CD4-positive, CD25-positive, alpha-beta regulatory T cell (primary cell): ENCODE measurements around the gene ZNF497. TPM values are rescaled to one million over a fixed set of nuclear protein-coding genes. Genes with fewer than 3 reads are reported as not detected.
A peak's percentile ranks its signal among the peaks of the same experiment; 100 is the strongest.

ENCODE experiments used
- ATAC-seq, 2 donors: fragments of 150-1000 bp; cut with Tn5 transposase; one replicate each; pipeline ENCODE4 v1.10.0; 2021; ENCODE audit warnings: low read depth in 2 of 2, moderate number of reproducible peaks in 2 of 2, moderate library complexity in 1 of 2
- DNase-seq, 3 donors: peaks; one replicate each; pipeline versions ENCODE4 v3.0.0 to v3.0.0-alpha.2; 2012 to 2022; ENCODE audit warnings: mixed read lengths in 1 of 3
- H3K27ac ChIP-seq: one replicate; pipeline ENCODE4 v1.7.0; 2013; ENCODE audit warnings: mild to moderate bottlenecking, low read length; ENCODE audit not compliant: insufficient read depth, poor library complexity, severe bottlenecking
- H3K27me3 ChIP-seq: one replicate; pipeline ENCODE4 v1.7.0; 2013; ENCODE audit warnings: low read length; ENCODE audit not compliant: control insufficient read depth, insufficient read depth
- H3K36me3 ChIP-seq: one replicate; pipeline ENCODE4 v1.7.0; 2013; ENCODE audit warnings: mild to moderate bottlenecking, low read length, moderate library complexity; ENCODE audit not compliant: control insufficient read depth, insufficient read depth
- H3K4me1 ChIP-seq: 2 replicates; pipeline ENCODE4 v1.7.0; 2013; ENCODE audit warnings: mild to moderate bottlenecking, low read length; ENCODE audit not compliant: insufficient read depth, control insufficient read depth, poor library complexity, severe bottlenecking
- H3K4me3 ChIP-seq: one replicate; pipeline ENCODE4 v1.7.0; 2013; ENCODE audit warnings: low read depth, mild to moderate bottlenecking, low read length, moderate library complexity
- H3K9me3 ChIP-seq, 2 experiments: 1 replicate in 1 of 2; 2 replicates in 1 of 2; pipeline ENCODE4 v1.7.0; 2013; ENCODE audit warnings: low read length in 2 of 2, mild to moderate bottlenecking in 1 of 2, moderate library complexity in 1 of 2; ENCODE audit not compliant: control insufficient read depth in 2 of 2
- H3K27ac Mint-ChIP-seq, 3 donors: one replicate each; pipeline ENCODE4 v1.8.0; 2020 to 2022; ENCODE audit warnings: mild to moderate bottlenecking in 3 of 3, mixed read lengths in 3 of 3, moderate library complexity in 2 of 3
- H3K27me3 Mint-ChIP-seq: one replicate; pipeline ENCODE4 v1.8.0; 2022; ENCODE audit warnings: mild to moderate bottlenecking, mixed read lengths
- H3K36me3 Mint-ChIP-seq: one replicate; pipeline ENCODE4 v1.8.0; 2020; ENCODE audit warnings: mixed read lengths
- H3K4me1 Mint-ChIP-seq, 4 donors: one replicate each; pipeline ENCODE4 v1.8.0; 2020 to 2022; ENCODE audit warnings: mixed read lengths in 4 of 4, mild to moderate bottlenecking in 1 of 4
- H3K4me3 Mint-ChIP-seq, 4 donors: one replicate each; pipeline ENCODE4 v1.8.0; 2020 to 2022; ENCODE audit warnings: mild to moderate bottlenecking in 4 of 4, mixed read lengths in 4 of 4, moderate library complexity in 3 of 4
- H3K9me3 Mint-ChIP-seq, 7 donors: one replicate each; pipeline ENCODE4 v1.8.0; 2020 to 2022; ENCODE audit warnings: mixed read lengths in 7 of 7, mild to moderate bottlenecking in 3 of 7, moderate library complexity in 2 of 7
- polyA plus RNA-seq, 4 donors: library from polyadenylated mRNA; unstranded; fragments of 300-500 nt; fragmentation: Illumina TruSeq; gene quantifications; one replicate each; pipeline ENCODE4 v1.2.3, GENCODE V29; 2021
- total RNA-seq: library from RNA; stranded (reverse); gene quantifications from one replicate; pipeline ENCODE4 v1.2.3, GENCODE V29; 2022

The ZNF497 gene
- total and polyA plus RNA-seq, 5 donors from 2014 or later, result 0.27 to 0.79 (median 0.38) TPM

- Histone ChIP-seq H3K4me3 (peak overlapping the region; percentile 93), H3K4me1 (peaks cover 15% of the 10 kb centered on the region), H3K36me3 (peaks cover 36% of the 10 kb centered on the region), H3K27me3 (no peaks in the 10 kb centered on the region), H3K27ac (peak overlapping the region; percentile 92), H3K9me3 (peaks cover 4 to 10% of the 10 kb centered on the region in 2 experiments)
- H3K27ac Mint-ChIP-seq, result peak overlapping the region; percentile 100
- ATAC-seq (no peak), DNase-seq (no peak)
- H3K36me3 Mint-ChIP-seq, result peaks cover 36% of the 10 kb centered on the region
- H3K9me3 Mint-ChIP-seq, result peaks cover 0 to 14% (median 0%) of the 10 kb centered on the region in 7 donors
- no peaks in the 10 kb centered on the region for H3K27me3 Mint-ChIP-seq
- H3K4me1 Mint-ChIP-seq, result peaks cover 8 to 58% (median 33%) of the 10 kb centered on the region in 4 donors
- peak overlapping the region; percentile 95 to 100 (median 98) for H3K4me3 Mint-ChIP-seq
Measured at GRCh38 chr19:58304748-58305064, 57.8 kb downstream of the ZNF497 start.

Other genes starting within 250 kb of the ZNF497 start
- 9.2 TPM for gene ZNF329, start 212.0 kb downstream of the ZNF497 start, total RNA-seq
- gene ZNF329, start 212.0 kb downstream of the ZNF497 start, polyA plus RNA-seq, result 1 to 10 TPM; 2.9 to 9.4 (median 4.8) TPM
- gene ZNF274, start 179.7 kb downstream of the ZNF497 start, total RNA-seq, result 32.8 TPM
- 10 to 100 TPM; 31.8 to 45.1 (median 38.2) TPM for gene ZNF274, start 179.7 kb downstream of the ZNF497 start, polyA plus RNA-seq
- gene ZNF544, start 133.8 kb downstream of the ZNF497 start, total RNA-seq, result 11.6 TPM
- 10 to 100 TPM; 16.2 to 20.8 (median 19.2) TPM for gene ZNF544, start 133.8 kb downstream of the ZNF497 start, polyA plus RNA-seq
- 6.7 TPM for gene ZNF8, start 83.8 kb downstream of the ZNF497 start, total RNA-seq
- under 1 TPM; 0.33 to 0.87 (median 0.61) TPM for gene ZNF8, start 83.8 kb downstream of the ZNF497 start, polyA plus RNA-seq
- gene ERVK3-1, start 57.4 kb downstream of the ZNF497 start, total RNA-seq, result 117 TPM
- 10 to 100 TPM; 65.9 to 85.8 (median 77.4) TPM for gene ERVK3-1, start 57.4 kb downstream of the ZNF497 start, polyA plus RNA-seq
- 2.1 TPM for gene ZSCAN22, start 35.8 kb downstream of the ZNF497 start, total RNA-seq
- gene ZSCAN22, start 35.8 kb downstream of the ZNF497 start, polyA plus RNA-seq, result 1 to 10 TPM in 2 of 4 donors, under 1 TPM in 2; 0.31 to 2.6 (median 1.3) TPM
- gene A1BG, start 9.3 kb downstream of the ZNF497 start, total RNA-seq, result 11.8 TPM
- 10 to 100 TPM; 32.0 to 53.7 (median 39.8) TPM for gene A1BG, start 9.3 kb downstream of the ZNF497 start, polyA plus RNA-seq
- 1.1 TPM for gene ZNF837, start 18.3 kb upstream of the ZNF497 start, total RNA-seq
- gene ZNF837, start 18.3 kb upstream of the ZNF497 start, polyA plus RNA-seq, result 1 to 10 TPM; 2.5 to 7.7 (median 4.6) TPM
- gene RPS5, start 24.5 kb upstream of the ZNF497 start, total RNA-seq, result 747 TPM
- gene RPS5, start 24.5 kb upstream of the ZNF497 start, polyA plus RNA-seq, result 1,000 to 10,000 TPM in 3 of 4 donors, 100 to 1,000 TPM in 1; 916 to 1,786 (median 1,426) TPM
- 0.39 TPM for gene RNF225, start 32.9 kb upstream of the ZNF497 start, total RNA-seq
- gene RNF225, start 32.9 kb upstream of the ZNF497 start, polyA plus RNA-seq, result not detected
- gene ZNF584, start 45.9 kb upstream of the ZNF497 start, total RNA-seq, result 1.7 TPM
- gene ZNF584, start 45.9 kb upstream of the ZNF497 start, polyA plus RNA-seq, result 1 to 10 TPM; 5.4 to 8.8 (median 5.8) TPM
- gene ZNF132, start 77.4 kb upstream of the ZNF497 start, total RNA-seq, result 1.2 TPM
- 1 to 10 TPM in 1 of 4 donors, under 1 TPM in 3; 0.76 to 2.0 (median 0.96) TPM for gene ZNF132, start 77.4 kb upstream of the ZNF497 start, polyA plus RNA-seq
- 6.5 TPM for gene ZNF324B, start 88.9 kb upstream of the ZNF497 start, total RNA-seq
- gene ZNF324B, start 88.9 kb upstream of the ZNF497 start, polyA plus RNA-seq, result 1 to 10 TPM in 1 of 4 donors, under 1 TPM in 3; 0.81 to 1.4 (median 0.90) TPM
- 15.1 TPM for gene ZNF324, start 104.3 kb upstream of the ZNF497 start, total RNA-seq
- gene ZNF324, start 104.3 kb upstream of the ZNF497 start, polyA plus RNA-seq, result 10 to 100 TPM in 2 of 4 donors, 1 to 10 TPM in 2; 5.3 to 12.7 (median 10.2) TPM
- gene ZNF446, start 113.6 kb upstream of the ZNF497 start, total RNA-seq, result 10.5 TPM
- gene ZNF446, start 113.6 kb upstream of the ZNF497 start, polyA plus RNA-seq, result 1 to 10 TPM; 1.7 to 5.2 (median 3.8) TPM
- 5.5 TPM for gene SLC27A5, start 149.2 kb upstream of the ZNF497 start, total RNA-seq
- gene SLC27A5, start 149.2 kb upstream of the ZNF497 start, polyA plus RNA-seq, result 10 to 100 TPM; 14.4 to 26.7 (median 20.4) TPM
- gene ZBTB45, start 157.1 kb upstream of the ZNF497 start, total RNA-seq, result 8.0 TPM
- 1 to 10 TPM; 4.2 to 5.7 (median 4.9) TPM for gene ZBTB45, start 157.1 kb upstream of the ZNF497 start, polyA plus RNA-seq
- gene TRIM28, start 181.3 kb upstream of the ZNF497 start, total RNA-seq, result 379 TPM
- 10 to 100 TPM; 34.5 to 52.4 (median 44.0) TPM for gene TRIM28, start 181.3 kb upstream of the ZNF497 start, polyA plus RNA-seq
- 83.1 TPM for gene CHMP2A, start 192.4 kb upstream of the ZNF497 start, total RNA-seq
- 100 to 1,000 TPM; 210 to 273 (median 240) TPM for gene CHMP2A, start 192.4 kb upstream of the ZNF497 start, polyA plus RNA-seq
- gene UBE2M, start 195.9 kb upstream of the ZNF497 start, total RNA-seq, result 50.2 TPM
- gene UBE2M, start 195.9 kb upstream of the ZNF497 start, polyA plus RNA-seq, result 10 to 100 TPM in 2 of 4 donors, 1 to 10 TPM in 2; 8.7 to 17.2 (median 12.9) TPM
- 15.6 TPM for gene MZF1, start 210.6 kb upstream of the ZNF497 start, total RNA-seq
- gene MZF1, start 210.6 kb upstream of the ZNF497 start, polyA plus RNA-seq, result 1 to 10 TPM; 7.4 to 8.9 (median 7.9) TPM